Gastrocnemius medialis (tissue), 4 donors: ENCODE measurements around the gene PCMT1.

Experiments
- POLR2A ChIP-seq, 2 donors: fragments of 450-650 bp; IDR thresholded peaks; one replicate each; pipeline ENCODE4 v1.6.1; 2017; ENCODE audit warnings: antibody characterized with exemption in 2 of 2, mild to moderate bottlenecking in 2 of 2, moderate library complexity in 2 of 2
- TF ChIP-seq, protein P1 (sequence below), 5 experiments: fragments of 450-650 bp in 3 of 5; fragments of 200-600 bp in 2 of 5; sonication (generic) in 2 of 5; IDR thresholded peaks in 4 of 5; conservative IDR thresholded peaks in 1 of 5; 1 replicate in 4 of 5; 2 replicates in 1 of 5; pipeline ENCODE4 v1.5.1; 2016 to 2019; ENCODE audit warnings: antibody characterized with exemption in 5 of 5, mild to moderate bottlenecking in 3 of 5, moderate library complexity in 3 of 5

DNA sequence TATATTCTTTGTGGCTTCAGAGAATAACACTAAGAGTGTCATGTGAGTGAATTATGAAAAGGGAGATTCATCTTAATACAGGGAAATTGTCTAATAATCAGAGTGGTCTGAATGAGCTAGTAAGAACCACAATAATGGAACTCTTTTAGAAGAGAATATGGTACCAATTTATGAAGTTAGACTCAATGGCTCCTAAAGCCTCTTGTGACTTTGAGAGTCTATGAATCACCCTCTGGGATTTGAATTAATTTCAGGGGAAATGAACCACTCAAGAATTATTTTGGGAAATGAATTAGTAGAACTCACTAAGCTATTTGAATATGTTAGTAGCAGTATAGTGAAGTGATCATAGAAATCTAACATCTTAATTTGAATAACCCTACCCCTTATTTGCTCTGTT lies 14.3 kb downstream of the PCMT1 start:
- TF ChIP-seq, protein P1, sequence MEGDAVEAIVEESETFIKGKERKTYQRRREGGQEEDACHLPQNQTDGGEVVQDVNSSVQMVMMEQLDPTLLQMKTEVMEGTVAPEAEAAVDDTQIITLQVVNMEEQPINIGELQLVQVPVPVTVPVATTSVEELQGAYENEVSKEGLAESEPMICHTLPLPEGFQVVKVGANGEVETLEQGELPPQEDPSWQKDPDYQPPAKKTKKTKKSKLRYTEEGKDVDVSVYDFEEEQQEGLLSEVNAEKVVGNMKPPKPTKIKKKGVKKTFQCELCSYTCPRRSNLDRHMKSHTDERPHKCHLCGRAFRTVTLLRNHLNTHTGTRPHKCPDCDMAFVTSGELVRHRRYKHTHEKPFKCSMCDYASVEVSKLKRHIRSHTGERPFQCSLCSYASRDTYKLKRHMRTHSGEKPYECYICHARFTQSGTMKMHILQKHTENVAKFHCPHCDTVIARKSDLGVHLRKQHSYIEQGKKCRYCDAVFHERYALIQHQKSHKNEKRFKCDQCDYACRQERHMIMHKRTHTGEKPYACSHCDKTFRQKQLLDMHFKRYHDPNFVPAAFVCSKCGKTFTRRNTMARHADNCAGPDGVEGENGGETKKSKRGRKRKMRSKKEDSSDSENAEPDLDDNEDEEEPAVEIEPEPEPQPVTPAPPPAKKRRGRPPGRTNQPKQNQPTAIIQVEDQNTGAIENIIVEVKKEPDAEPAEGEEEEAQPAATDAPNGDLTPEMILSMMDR (IDR thresholded peaks at IDR 0.05 in 4 of 5, conservative IDR thresholded peaks at IDR 0.05 in 1 of 5) = no peak
- TF ChIP-seq POLR2A (IDR thresholded peaks at IDR 0.05) = no peak
